ENCODE results near the gene UCHL3.
"Not testable (repeated sequence)": the region's sequence is repeated elsewhere in the genome, so short reads cannot be mapped to it uniquely, and the experiment has no call there.

UCHL3 gene

DNA sequence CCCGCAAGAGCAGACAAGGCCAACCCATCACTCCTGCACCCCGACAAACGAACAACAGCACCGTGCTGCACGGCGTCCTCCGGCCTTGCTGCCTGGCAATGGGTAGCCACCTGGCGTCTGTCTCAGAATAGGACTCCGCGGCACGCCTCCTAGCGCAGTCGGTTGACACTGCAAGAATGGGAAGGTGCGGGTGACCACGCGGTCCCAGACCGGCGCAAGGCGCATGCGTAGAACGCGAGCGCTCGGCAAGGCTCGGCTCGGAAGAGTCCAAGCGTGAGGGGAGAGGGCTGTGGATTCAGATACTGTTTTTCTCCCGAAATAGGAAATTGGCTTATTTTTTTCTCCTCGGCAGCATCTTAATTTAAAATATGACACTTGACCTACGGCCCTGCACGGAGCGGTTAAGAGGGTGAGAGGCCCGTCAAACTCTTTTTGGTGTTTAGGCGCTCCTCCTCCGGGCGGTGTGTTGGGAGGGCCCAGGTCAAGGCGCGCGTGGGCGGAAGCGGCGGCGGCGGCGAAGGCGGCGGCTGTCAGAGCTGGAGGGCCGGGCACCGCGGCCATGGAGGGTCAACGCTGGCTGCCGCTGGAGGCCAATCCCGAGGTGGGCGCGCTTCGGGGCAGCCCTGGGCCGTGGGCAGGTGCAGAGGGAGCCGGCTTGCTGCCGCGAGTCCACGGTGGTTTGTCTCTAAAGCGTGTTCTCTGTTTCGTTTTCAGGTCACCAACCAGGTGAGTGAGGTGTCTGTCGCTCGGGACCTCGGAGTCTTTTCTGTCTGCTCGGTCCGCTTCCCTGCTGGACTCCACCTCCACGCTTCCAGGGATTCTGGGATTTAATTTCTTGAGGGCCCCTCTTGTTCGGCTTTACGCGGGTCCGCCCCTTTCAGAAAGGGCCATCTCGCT lies at the start of gene UCHL3:
TSS of gene UCHL3 (plus strand) at position 530 of the 897 bp plus-strand sequence. CDS start at position 560, 30 bp downstream.
- in situ Hi-C loops (cut with MboI; ENCODE audit: low sequenced_read_pairs): no loop called here

DNA sequence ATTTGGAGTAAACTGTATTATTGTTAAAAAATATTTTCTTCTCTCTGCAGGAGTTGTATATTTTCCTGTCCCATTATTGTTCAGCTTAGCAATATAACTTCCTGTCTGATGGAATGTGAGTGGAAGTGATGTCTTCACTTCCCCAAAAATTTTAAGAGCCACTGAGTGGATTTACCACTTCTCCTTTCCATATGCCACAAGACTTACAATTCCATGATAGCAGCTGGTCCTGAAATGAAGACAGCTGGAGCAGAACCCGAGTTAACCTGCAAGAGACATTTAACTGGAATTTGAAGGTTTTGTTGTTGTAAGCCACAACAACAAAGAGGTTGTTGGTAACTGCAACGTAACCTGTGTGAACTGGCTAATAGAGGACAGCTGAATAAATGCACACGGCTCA lies 44.3 kb upstream of the UCHL3 start:
- in situ Hi-C loops (cut with MboI; ENCODE audit: low sequenced_read_pairs): no loop called here

DNA sequence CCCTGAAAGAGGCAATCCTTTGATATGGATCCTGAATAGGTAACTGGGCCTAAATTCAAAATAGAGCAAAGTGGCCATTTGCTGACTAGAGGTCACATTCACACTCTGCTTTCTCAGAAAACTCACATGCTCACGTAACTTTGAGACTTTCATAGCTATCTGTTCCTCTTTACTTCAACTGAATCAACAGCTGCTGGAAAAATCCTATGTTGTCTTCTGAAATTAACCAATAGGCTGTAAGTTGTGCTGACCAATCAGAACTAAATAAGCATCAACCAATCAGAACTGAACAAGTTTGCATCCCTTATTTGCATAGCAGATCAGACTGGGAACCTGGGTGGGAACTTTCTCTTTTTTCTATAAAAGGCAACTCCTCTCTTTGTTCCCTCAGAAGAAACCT lies 43.6 kb upstream of the UCHL3 start:
- in situ Hi-C loops (cut with MboI; ENCODE audit: low sequenced_read_pairs): no loop called here

DNA sequence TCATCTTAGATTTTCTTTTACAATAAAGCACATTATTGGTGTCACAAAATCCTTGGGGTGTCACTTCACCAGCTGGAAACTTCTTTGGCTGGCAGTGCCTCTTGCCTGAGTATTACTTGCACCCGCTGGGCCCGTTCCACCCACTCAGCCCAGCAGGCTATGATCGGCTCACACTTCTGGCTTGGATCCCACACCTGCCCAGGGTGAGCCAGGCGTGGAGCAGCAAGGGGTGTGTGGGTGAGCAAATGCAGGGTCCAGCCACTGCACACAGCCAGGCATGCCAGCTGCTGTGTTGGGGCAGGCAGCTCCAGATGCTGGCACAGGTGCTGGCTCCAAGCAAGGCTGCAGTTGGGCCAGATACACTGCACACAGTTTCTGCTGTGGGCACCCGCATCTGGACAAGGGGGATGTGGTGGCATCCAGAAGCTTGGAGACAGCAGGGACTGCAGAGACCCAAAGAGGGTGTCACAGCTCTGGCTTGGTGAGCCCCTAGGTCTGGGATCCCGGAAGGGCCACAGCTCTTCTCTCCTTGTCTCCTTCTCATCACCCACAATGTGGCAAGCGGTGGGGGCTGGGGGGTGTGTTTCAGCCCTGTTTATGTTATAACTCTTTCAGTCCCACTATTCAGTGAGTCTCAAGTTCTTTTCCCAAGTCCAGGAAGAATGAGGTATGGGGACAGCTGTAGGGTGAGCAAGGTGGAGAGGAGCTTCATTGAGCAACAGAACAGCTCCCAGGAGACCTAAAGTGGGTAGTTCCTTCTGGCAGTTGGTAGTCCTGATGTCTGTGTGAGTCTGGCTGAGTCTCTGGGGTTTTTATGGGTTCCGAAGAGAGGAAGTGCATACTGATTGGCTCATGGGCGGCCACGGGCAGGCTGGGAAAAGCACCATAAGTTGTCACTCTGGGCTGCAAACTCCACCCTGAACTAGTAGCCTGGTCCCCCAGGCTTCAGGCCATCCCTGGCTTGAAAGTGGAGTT lies 42.3 kb upstream of the UCHL3 start:
- in situ Hi-C loops (cut with MboI; ENCODE audit: low sequenced_read_pairs): no loop called here

DNA sequence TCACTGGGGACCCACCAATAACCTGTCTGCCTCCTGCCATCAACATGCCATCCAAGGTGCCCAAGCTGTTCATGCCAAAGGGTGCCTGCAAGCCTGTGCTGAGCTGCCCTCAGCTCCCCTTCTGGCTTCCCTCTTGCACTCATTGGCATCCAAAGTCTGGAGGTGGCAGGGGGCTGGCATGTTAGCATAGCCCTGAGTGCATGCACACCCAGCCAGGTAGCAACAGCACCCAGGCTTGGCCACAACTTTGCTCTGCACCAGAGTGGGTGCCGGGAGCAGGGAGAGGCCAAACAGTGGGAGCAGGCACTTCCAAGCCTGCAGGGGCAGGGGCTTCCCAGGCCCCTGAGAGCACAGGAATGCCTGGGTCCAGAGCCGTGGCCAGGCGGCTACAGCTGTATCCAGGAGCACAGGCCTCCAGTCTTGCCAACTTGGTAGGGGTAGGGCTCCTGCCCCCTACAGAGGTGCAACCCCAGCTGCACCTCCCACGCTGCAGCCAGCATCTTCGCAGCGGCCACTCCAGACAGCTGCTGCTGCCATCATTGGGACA lies 41.5 kb upstream of the UCHL3 start:
- in situ Hi-C loops (cut with MboI; ENCODE audit: low sequenced_read_pairs): no loop called here

DNA sequence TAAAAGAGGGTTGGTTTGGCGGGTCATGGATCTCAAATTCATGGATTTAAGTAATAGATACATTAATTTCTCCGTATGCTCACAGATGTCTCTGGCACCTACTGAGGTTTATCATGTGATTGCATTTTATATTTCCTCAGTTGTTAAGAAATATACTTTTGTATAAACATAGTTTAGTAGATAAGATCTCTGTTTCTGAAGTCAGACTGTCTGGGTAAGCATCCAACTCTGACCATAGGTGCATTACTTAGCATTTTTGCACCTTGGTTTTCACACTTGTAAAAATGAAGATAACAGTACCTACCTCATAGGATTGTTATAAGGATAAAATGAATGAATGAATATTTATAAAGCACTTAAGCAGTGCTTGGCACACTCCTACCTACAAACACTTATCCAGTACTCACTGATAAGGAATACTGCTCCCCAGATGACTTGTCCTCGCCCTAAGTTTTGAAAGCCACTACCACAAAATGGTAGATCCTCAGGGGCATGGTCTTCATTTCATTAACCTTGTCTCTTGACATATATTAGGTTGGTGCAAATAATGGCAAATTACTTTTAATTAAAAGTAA lies 38.5 kb upstream of the UCHL3 start:
- in situ Hi-C loops (cut with MboI; ENCODE audit: low sequenced_read_pairs): no loop called here

- in situ Hi-C loops (cut with MboI; ENCODE audit: low sequenced_read_pairs): no loop called here
These were observed 37.3 kb upstream of the UCHL3 start for GRCh38 chr13:75512253-75512652.

- in situ Hi-C loops (cut with MboI; ENCODE audit: low sequenced_read_pairs): no loop called here
These were observed 36.3 kb upstream of the UCHL3 start for GRCh38 chr13:75513271-75513670.

DNA sequence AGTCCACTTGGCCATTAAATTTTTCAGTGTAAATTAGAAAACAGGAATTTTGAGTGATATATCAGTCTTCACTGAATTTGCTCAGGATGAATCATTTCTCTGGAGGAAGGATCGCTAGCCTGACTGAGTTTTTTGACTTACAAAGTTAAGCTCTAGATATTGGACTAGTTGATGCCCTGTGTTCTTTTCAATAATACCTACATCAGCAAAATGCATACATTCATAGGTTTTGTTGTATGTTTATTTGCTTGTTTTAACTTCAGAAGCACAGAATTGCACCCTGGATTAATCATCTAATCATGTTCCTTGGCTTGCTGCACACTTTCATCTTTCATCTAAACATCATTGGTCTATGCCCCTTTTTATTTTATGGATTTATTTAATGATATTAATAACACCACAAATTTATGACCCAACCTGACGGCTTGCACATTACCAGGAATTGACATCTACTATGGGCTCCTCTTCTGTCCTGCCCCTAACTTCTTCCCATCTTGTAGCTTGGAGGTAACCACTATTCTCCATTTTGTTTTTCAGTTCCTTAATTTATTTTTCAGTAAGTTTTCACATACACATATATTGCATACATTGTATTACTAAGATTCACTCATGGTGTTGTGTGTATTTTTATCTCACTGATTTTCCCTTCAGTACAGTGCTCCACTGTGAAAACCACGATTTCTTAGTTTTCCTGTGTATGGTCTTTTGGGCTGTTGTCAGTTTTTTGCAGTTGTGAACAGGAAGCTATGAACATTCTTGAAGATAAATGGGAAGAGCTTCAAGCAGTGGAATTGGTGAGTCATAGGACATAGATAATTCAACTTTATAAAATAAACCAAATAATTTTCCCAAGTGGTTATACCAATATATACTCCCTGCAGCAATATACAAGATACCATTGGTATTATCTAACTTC lies 35.3 kb upstream of the UCHL3 start:
- in situ Hi-C loops (cut with MboI; ENCODE audit: low sequenced_read_pairs): no loop called here

- in situ Hi-C loops (cut with MboI; ENCODE audit: low sequenced_read_pairs): no loop called here
These were observed 31.0 kb upstream of the UCHL3 start for GRCh38 chr13:75518439-75519088.

GRCh38 chr13:75521956-75522355 lies 27.6 kb upstream of the UCHL3 start:
- in situ Hi-C loops (cut with MboI; ENCODE audit: low sequenced_read_pairs): no loop called here

DNA sequence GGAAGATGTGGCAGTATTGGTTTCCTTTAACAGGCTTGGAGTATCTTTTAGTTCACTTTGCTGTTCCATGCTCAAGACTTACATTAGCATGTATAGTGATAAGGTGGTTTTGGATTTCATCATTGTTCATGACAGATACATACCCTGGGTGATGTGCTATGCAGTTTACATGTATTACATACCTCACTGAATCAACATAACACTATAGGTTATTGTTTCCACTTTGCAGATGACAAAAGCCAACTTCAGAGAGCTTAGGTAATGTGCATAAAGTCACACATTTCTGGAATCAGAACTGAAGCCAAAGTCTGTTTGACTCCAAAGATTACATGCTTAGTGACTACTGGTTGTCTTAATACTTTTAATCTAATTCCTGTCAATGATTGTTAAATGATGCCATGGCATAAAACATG lies 19.0 kb upstream of the UCHL3 start:
- in situ Hi-C loops (cut with MboI; ENCODE audit: low sequenced_read_pairs): no loop called here

- in situ Hi-C loops (cut with MboI; ENCODE audit: low sequenced_read_pairs): no loop called here
These were observed 15.7 kb upstream of the UCHL3 start for GRCh38 chr13:75533861-75534260.

GRCh38 chr13:75537401-75538365 lies 11.9 kb upstream of the UCHL3 start, which contains the start of gene COMMD6:
COMMD6 (minus strand) TSS chr13:75537841; CDS start chr13:75537805, 36 bp downstream.
- in situ Hi-C loops (cut with MboI; ENCODE audit: low sequenced_read_pairs): no loop called here

- in situ Hi-C loops (cut with MboI; ENCODE audit: low sequenced_read_pairs): no loop called here
These were observed 8.3 kb upstream of the UCHL3 start for GRCh38 chr13:75541287-75541686.

- in situ Hi-C loops (cut with MboI; ENCODE audit: low sequenced_read_pairs): no loop called here
These were observed 7.6 kb upstream of the UCHL3 start for GRCh38 chr13:75541961-75542360.

DNA sequence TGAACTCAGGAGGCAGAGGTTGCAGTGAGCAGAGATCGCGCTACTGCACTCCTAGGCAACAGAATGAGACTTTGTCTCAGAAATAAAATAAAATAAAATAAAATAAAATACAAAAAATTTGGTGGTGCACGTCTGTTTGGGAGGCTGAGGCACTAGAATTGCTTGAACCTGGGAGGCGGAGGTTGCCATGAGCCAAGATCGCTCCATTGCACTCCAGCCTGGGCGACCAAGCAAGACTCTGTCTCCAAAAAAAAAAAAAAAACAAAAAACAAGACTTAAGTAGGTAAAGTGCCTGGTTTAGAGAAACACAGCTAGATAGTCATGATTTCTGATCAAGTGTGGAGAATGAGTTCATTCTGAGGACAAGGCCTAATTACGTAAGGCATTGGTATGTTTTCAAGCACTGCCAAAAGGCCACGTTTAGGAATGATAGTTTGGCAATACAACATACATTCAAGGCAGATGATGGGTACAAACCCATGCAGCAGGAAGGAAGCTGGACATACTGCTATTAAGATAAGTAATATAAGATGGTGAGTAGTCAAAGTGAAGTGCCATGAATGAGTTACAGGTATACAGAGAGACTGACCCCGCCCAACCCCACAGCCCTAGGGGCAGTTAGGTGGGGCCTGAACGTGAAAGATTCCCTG lies 4.8 kb upstream of the UCHL3 start:
- in situ Hi-C loops (cut with MboI; ENCODE audit: low sequenced_read_pairs): no loop called here

- in situ Hi-C loops (cut with MboI; ENCODE audit: low sequenced_read_pairs): not testable (repeated sequence)
These were observed 4.2 kb upstream of the UCHL3 start for GRCh38 chr13:75545386-75545785.

Measured in HL-60/S4 (cell line).